ENCODE results near the gene CLPTM1L.
"Not testable (repeated sequence)": the region's sequence is repeated elsewhere in the genome, so short reads cannot be mapped to it uniquely, and the experiment has no call there.

Gene CLPTM1L

DNA sequence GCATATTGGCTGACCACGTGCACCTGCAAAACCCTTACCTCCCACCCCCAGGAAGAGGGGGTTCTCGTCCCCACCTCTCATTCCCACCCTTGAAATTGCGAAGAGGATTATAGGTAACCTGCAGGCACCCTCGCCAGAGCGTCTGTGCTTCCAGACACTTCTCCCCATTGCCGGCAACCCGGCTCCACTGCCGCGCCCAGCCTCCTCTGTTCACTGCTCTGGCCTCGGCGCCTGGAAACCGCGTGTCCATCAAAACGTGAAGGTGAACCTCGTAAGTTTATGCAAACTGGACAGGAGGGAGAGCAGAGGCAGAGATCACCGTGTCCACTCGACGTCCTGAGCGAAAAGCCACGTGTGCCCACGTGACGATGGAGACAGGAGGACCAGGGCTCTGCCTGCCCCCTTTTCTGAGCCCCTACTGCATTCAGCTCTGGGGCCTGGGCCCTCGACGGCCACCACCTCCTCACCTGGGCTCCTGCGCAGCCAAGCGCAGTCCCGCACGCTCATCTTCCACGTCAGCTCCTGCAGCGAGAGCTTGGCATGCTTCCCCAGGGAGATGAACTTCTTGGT is 52.0 kb downstream of the CLPTM1L start:
- TF ChIP-seq, protein P1, sequence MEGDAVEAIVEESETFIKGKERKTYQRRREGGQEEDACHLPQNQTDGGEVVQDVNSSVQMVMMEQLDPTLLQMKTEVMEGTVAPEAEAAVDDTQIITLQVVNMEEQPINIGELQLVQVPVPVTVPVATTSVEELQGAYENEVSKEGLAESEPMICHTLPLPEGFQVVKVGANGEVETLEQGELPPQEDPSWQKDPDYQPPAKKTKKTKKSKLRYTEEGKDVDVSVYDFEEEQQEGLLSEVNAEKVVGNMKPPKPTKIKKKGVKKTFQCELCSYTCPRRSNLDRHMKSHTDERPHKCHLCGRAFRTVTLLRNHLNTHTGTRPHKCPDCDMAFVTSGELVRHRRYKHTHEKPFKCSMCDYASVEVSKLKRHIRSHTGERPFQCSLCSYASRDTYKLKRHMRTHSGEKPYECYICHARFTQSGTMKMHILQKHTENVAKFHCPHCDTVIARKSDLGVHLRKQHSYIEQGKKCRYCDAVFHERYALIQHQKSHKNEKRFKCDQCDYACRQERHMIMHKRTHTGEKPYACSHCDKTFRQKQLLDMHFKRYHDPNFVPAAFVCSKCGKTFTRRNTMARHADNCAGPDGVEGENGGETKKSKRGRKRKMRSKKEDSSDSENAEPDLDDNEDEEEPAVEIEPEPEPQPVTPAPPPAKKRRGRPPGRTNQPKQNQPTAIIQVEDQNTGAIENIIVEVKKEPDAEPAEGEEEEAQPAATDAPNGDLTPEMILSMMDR (conservative IDR thresholded peaks at IDR 0.05; ENCODE audit: low read depth, low read length), result no peak
- H3K4me3 ChIP-seq (ENCODE audit: low read depth, low read length), result no peak overlapping the region
- DNase-seq (ENCODE audit: low read depth), result no peak

DNA sequence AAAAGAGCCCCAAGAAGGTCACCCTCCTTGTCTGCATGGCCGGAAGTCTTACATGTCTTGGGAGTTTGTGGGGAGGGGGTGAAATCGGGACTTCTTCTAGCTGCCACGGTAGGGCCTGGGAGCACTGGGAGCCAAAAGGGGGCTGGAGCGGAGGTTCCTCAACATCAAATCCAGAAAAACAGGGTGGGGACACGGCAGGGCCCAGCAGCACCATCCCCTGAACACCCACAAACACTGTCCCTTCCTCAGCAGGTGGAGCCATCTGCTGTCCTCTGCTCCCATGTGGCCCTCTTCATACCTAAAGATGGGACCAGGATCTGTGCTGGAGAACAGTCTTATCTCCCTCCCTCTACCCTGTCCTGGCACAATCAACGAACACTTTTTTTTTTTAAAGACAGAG is 52.8 kb downstream of the CLPTM1L start:
- DNase-seq (ENCODE audit: low read depth), result no peak
- H3K4me3 ChIP-seq (ENCODE audit: low read depth, low read length), result no peak overlapping the region
- TF ChIP-seq, protein P1 (conservative IDR thresholded peaks at IDR 0.05; ENCODE audit: low read depth, low read length), result no peak

DNA sequence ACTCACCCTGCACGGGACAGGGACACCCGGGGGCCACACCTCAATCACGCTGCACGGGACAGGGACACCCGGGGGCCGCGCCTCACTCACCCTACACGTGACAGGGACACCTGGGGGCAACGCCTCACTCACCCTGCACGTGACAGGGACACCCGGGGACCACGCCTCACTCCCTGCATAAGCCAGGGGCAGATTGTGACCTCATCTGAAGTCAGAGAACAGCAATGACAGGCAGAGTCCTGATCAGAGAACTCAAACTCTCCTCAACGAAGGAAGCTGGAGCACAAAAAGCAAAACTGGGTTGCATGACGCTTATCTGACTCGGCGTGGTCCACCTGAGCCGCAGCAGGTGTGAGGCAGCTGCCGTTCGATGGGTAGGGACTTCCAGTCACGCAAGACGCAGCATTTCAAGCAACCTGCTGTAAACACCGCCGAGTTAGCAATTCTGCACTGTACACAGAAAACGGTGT is 53.3 kb downstream of the CLPTM1L start:
- TF ChIP-seq, protein P1 (conservative IDR thresholded peaks at IDR 0.05; ENCODE audit: low read depth, low read length), result no peak
- H3K4me3 ChIP-seq (ENCODE audit: low read depth, low read length), result no peak overlapping the region
- no peak for DNase-seq (ENCODE audit: low read depth)

DNA sequence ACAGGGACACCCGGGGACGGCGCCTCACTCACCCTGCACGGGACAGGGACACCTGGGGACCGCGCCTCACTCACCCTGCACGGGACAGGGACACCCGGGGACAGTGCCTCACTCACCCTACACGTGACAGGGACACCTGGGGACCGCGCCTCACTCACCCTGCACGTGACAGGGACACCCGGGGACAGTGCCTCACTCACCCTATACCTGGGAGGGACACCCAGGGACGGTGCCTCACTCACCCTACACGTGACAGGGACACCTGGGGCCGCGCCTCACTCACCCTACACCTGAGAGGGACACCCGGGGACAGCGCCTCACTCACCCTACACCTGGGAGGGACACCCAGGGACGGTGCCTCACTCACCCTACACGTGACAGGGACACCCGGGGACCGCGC is 53.9 kb downstream of the CLPTM1L start:
- DNase-seq (ENCODE audit: low read depth), result not testable (repeated sequence)

GRCh38 chr5:1289559-1289958 is 55.3 kb downstream of the CLPTM1L start:
- DNase-seq (ENCODE audit: low read depth); H3K4me3 ChIP-seq (ENCODE audit: low read depth, low read length): not testable (repeated sequence)

More for the DNA sequence above, 53.9 kb downstream of the CLPTM1L start:
- H3K4me3 ChIP-seq (ENCODE audit: low read depth, low read length), result not testable (repeated sequence)

DNA sequence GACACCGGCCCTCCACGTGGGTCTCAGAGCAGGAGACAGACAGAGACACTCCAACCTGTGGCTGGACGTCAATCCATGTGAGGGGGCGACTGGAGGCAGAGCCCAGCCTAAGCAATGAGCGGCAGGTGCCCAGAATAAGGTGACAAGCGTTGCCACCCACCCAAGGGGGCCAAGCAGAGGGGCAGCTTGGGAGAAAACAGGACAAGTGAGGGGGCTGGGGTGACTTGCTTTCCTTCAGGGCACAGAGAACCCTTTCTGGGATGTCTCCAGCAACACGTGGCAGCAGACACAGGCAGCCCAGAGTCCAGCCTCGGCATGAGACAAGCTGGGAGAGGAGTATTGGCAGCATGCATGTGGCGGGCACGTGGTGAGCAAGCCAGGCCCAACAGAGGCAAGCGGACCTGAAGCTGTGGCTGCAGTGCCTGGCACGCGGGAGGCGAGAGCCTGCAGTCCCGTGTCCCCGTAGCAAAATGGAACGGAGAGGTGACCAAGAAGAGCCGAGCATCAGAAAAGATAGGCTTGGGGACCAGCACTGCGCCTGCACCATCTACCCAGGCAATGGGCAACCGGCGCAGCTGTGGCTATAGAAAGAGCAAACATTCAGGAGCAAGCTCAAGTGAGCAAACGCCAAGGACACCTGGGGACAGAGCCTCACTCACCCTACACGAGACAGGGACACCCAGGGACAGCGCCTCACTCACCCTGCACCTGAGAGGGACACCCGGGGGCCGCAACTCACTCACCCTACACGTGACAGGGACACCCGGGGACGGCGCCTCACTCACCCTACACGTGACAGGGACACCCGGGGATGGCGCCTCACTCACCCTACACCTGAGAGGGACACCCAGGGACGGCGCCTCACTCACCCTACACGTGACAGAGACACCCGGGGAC is 56.2 kb downstream of the CLPTM1L start:
- DNase-seq (ENCODE audit: low read depth), result no peak
- TF ChIP-seq, protein P1 (conservative IDR thresholded peaks at IDR 0.05; ENCODE audit: low read depth, low read length), result no peak
- no peak overlapping the region for H3K4me3 ChIP-seq (ENCODE audit: low read depth, low read length)

- H3K4me3 ChIP-seq (ENCODE audit: low read depth, low read length), result no peak overlapping the region
- TF ChIP-seq, protein P1 (conservative IDR thresholded peaks at IDR 0.05; ENCODE audit: low read depth, low read length), result no peak
- DNase-seq (ENCODE audit: low read depth), result no peak
Observed at GRCh38 chr5:1285883-1286291, 59.0 kb downstream of the CLPTM1L start.

DNA sequence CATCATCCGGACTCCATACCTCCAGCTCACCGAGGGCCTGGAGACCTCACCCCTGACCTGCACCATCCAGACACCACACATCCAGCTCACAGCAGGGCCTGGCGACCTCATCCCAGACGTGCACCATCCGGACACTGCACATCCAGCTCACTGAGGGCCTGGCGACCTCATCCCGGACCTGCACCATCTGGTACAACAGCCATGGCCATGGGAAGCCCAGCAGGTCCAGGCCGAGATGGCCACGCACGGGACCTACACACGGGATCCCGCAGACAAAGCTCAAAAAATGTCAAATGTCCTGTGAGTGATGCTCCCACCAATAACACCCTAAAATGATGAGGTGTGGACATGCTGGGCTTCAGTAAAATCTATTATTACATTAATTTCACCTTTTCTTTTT is 59.8 kb downstream of the CLPTM1L start:
- DNase-seq (ENCODE audit: low read depth), result no peak
- H3K4me3 ChIP-seq (ENCODE audit: low read depth, low read length), result no peak overlapping the region
- TF ChIP-seq, protein P1 (conservative IDR thresholded peaks at IDR 0.05; ENCODE audit: low read depth, low read length), result no peak

DNA sequence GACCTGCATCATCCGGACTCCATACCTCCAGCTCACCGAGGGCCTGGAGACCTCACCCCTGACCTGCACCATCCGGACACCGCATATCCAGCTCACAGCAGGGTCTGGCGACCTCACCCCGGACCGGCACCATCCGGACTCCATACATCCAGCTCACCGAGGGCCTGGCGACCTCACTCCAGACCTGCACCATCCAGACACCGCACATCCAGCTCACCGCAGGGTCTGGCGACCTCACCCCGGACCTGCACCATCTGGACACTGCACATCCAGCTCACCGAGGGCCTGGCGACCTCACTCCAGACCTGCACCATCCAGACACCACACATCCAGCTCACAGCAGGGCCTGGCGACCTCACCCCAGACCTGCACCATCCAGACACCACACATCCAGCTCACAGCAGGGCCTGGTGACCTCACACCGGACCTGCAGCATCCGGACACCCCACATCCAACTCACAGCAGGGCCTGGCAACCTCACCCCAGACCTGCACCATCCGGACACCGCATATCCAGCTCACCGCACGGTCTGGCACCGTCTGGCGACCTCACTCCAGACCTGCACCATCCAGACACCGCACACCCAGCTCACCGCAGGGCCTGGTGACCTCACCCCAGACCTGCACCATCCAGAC is 60.4 kb downstream of the CLPTM1L start:
- DNase-seq (ENCODE audit: low read depth); H3K4me3 ChIP-seq (ENCODE audit: low read depth, low read length): not testable (repeated sequence)

- not testable (repeated sequence) for H3K4me3 ChIP-seq (ENCODE audit: low read depth, low read length); DNase-seq (ENCODE audit: low read depth)
Observed at GRCh38 chr5:1283729-1284041, 61.2 kb downstream of the CLPTM1L start.
